ENCODE results near the gene SNX27.

SNX27 gene

DNA sequence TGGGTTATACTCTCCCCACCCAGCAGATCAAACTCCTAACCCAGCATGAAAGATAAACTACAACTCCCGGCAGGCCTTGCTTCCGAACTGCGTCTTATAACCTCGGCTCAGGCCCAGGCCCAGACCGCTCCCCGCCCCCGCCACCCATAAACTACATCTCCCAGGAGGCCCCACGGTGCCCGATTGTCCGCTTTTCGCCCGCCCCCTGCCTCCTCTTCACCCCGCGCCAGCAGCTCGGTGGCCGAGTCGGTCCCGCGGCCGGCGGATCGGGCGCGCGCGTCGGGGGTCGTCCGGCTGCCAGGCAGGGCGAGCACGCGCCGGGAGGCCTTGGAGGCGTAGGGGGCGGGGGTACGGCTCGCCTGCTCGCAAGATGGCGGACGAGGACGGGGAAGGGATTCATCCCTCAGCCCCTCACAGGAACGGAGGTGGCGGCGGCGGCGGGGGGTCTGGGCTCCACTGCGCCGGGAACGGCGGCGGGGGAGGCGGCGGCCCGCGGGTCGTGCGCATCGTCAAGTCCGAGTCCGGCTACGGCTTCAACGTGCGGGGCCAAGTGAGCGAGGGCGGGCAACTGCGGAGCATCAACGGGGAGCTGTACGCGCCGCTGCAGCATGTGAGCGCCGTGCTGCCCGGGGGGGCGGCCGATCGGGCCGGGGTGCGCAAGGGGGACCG is at the start of gene SNX27:
Gene SNX27 (plus strand): TSS at position 219 of the 669 bp plus-strand sequence. CDS start 152 bp downstream, at position 371.
- H3K27ac Mint-ChIP-seq = peak within 1 kb of the TSS; percentile 87
- peaks cover 13% of the 10 kb centered on the region for H3K27me3 Mint-ChIP-seq (ENCODE audit: low read depth)
- peak within 1 kb of the TSS; percentile 97 for H3K4me3 Mint-ChIP-seq
- H3K9me3 Mint-ChIP-seq = no peaks in the 10 kb centered on the region
- peaks cover 7% of the 10 kb centered on the region for H3K36me3 Mint-ChIP-seq (ENCODE audit: low read depth)
- peaks cover 31% of the 10 kb centered on the region for H3K4me1 Mint-ChIP-seq (ENCODE audit: low read depth)

DNA sequence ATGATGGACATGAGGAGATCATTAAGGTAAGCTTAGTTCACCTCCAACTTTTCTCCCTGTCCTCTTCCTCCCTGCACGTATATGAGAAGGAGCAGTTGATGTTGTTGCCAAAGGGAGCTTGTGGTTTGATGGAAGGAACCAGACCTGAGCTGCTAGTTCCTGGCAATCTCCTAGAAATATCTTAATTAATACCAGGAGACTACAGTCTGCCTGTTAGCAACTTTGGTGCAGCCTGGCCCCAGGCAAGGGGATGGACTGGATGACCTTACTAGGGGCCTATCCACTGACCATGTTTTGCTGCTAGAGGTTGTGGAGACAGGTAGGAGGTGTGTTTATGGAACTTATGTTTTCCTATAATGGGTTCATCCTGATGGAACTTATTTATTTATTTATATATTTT is 49.2 kb upstream of the SNX27 start:
- no peak overlapping the region for H3K27ac Mint-ChIP-seq
- H3K27me3 Mint-ChIP-seq (ENCODE audit: low read depth) = no peaks in the 10 kb centered on the region
- no peaks in the 10 kb centered on the region for H3K36me3 Mint-ChIP-seq (ENCODE audit: low read depth)
- H3K9me3 Mint-ChIP-seq = no peaks in the 10 kb centered on the region
- peaks cover 2% of the 10 kb centered on the region for H3K4me1 Mint-ChIP-seq (ENCODE audit: low read depth)
- no peak overlapping the region for H3K4me3 Mint-ChIP-seq

DNA sequence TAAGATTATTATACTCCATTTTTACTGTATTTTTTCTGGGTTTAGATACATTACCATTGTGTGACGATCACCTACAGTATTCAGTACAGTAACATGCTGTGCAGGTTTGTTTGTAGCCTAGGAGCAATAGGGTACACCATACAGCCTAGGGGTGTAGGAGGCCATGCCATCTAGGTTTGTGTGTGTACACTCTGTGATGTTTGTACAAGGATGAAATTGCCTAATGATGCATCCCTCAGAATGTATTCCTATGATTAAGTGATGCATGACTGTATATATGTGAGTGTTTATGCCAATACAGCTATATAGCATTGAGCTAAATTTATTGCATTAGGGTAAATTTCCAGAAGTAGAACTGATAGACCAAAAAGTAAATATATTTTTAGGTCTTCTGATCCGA is 48.5 kb upstream of the SNX27 start:
- H3K27me3 Mint-ChIP-seq (ENCODE audit: low read depth) = no peaks in the 10 kb centered on the region
- no peak overlapping the region for H3K4me3 Mint-ChIP-seq
- H3K4me1 Mint-ChIP-seq (ENCODE audit: low read depth) = peaks cover 5% of the 10 kb centered on the region
- peaks cover 2% of the 10 kb centered on the region for H3K36me3 Mint-ChIP-seq (ENCODE audit: low read depth)
- H3K27ac Mint-ChIP-seq = no peak overlapping the region
- no peaks in the 10 kb centered on the region for H3K9me3 Mint-ChIP-seq

DNA sequence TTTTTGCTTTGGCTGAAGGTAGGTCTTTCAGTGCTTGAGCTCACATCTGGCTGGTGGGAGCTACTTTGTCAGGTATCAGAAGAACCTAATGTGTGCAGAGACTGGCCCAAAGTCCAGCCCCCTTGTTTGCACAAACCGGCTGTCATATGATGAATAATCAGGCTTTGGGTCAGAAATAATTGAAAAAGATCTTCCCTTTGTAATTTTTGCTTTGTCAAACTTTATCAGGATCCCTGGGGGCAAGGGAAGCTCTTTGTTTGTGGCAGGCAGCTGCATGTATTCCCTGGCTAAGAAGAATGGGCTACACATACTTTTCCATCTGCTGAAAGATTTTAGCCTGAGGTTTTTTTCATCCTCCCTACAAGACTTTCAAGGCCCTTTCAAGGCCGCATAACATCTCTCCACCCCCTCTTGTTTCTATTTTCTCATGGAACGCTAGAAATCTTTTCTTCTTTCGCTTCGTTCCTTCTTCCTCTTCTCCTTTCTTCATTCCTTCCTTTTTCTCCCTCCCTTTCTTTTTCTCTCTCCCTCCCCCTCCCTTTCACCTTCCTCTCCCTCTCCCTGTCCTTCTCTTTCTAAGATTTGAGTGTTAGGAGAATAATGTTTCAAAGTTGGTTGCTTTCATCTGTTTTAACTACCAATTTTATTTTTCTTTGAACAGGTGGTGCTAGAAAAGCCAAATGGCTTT is 46.2 kb upstream of the SNX27 start:
- H3K36me3 Mint-ChIP-seq (ENCODE audit: low read depth) = peaks cover 2% of the 10 kb centered on the region
- no peaks in the 10 kb centered on the region for H3K9me3 Mint-ChIP-seq
- H3K27me3 Mint-ChIP-seq (ENCODE audit: low read depth) = no peaks in the 10 kb centered on the region
- no peak overlapping the region for H3K27ac Mint-ChIP-seq
- H3K4me3 Mint-ChIP-seq = no peak overlapping the region
- peaks cover 7% of the 10 kb centered on the region for H3K4me1 Mint-ChIP-seq (ENCODE audit: low read depth)

DNA sequence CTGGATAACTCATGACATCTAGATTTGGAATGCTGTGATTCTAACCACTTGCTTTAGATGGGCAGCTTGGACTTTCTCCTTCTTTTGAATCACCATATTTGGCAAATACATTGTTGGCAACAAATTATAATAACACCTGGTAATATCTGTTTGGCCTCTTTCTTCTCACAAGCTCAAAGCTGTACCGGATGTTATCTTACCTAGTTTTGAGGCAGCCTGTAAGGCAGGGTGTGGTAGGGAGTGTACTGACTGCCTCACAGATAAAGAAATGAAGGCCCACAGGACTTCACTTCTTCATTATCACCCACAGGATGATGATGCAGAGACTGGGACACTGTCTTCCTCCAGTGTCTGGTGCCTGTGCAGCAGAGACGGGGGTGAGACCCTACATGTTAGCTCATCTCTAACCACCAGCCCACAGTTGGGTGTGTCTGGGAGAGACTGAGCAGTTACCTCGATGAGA is 43.2 kb upstream of the SNX27 start:
- Mint-ChIP-seq H3K36me3 (ENCODE audit: low read depth) (peaks cover 2% of the 10 kb centered on the region), H3K27ac (no peak overlapping the region), H3K9me3 (no peaks in the 10 kb centered on the region), H3K4me3 (no peak overlapping the region), H3K4me1 (ENCODE audit: low read depth) (peaks cover 7% of the 10 kb centered on the region), H3K27me3 (ENCODE audit: low read depth) (no peaks in the 10 kb centered on the region)

DNA sequence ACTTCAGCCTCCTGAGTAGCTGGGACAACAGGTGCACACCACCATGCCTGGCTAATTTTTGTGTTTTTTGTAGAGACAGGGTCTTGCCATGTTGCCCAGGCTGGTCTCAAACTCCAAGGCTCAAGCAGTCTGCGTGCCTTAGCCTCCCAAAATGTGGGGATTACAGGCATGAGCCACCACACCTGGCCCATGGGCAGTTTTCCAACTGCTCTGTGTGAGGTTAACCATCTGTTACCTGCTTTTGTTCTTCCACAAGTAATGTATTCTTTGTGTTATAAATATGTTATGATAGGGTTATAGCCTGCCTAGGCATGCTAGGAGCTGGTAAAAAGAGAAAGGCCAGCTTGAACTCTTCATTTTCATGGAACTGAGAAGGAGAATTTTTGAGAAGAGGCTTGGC is 41.0 kb upstream of the SNX27 start:
- H3K9me3 Mint-ChIP-seq = no peaks in the 10 kb centered on the region
- no peaks in the 10 kb centered on the region for H3K27me3 Mint-ChIP-seq (ENCODE audit: low read depth)
- H3K4me3 Mint-ChIP-seq = no peak overlapping the region
- peaks cover 4% of the 10 kb centered on the region for H3K36me3 Mint-ChIP-seq (ENCODE audit: low read depth)
- H3K27ac Mint-ChIP-seq = no peak overlapping the region
- peaks cover 14% of the 10 kb centered on the region for H3K4me1 Mint-ChIP-seq (ENCODE audit: low read depth)

DNA sequence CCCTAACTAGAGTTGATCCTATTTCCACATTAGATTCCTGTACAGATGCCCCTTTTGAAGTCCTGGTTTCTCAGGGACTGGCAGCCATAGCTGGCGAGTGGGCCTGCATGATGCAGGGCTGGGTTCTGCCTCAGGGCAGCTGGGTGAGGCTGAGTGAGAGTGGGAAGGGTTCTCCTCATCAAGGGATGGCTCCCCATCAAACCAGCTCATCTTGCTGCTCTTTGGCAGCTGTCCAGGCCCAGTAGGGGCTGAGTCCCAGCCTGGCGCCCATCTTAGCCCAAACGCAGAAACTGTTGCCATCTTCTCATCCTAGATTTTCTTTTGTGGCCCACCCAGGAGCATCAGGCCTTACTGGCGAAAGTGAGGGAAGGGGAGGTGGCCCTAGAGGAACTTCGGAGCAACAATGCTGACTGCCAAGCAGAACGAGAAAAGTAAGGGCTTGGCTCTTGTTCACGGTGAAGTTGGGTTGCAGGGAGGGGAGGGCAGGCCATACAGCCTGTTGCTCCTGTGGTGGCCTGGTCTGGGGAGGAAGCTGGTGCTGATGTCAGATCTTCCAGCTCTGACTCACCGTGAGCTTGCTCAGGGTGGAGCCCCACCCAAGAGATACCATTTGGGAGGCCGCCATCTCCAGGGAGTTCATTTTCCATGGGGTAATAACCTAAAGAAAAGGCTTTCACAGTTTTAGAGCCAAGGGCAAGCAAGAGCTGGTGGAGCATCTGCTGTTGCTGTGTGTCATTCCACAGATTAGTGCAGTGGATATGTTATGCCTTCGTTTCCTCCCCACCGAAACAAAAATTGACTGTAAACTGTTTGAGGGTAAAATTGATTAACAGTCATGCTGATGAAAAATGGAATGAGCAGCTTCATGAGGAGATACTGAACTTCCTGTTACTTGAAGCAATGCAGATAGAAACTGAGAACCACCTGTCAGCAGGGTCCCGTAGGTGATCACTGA is 37.0 kb upstream of the SNX27 start:
- Mint-ChIP-seq H3K4me3 (no peak overlapping the region), H3K9me3 (no peaks in the 10 kb centered on the region), H3K36me3 (ENCODE audit: low read depth) (peaks cover 2% of the 10 kb centered on the region), H3K27ac (peak overlapping the region; percentile 68), H3K4me1 (ENCODE audit: low read depth) (peaks cover 10% of the 10 kb centered on the region), H3K27me3 (ENCODE audit: low read depth) (no peaks in the 10 kb centered on the region)

DNA sequence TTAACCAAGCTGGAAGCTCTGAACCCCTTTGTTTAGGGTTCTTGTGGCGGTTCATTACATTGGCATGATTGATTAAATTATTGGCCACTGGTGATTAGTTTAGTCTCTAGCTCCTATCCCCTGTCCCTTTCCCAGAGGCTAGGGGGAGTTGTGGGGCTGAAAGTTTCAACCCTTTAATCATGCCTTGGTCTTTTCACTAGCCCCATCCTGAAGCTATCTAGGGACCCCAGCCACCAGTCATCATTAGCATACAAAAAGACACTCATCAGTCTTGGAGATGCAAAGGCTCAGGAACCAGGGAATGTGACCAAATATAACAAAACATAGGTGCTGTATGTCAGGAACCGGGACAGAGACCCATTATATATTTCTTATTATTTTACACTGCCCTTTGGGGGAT is 34.7 kb upstream of the SNX27 start:
- Mint-ChIP-seq H3K27me3 (ENCODE audit: low read depth) (no peaks in the 10 kb centered on the region), H3K4me3 (no peak overlapping the region), H3K36me3 (ENCODE audit: low read depth) (peaks cover 2% of the 10 kb centered on the region), H3K27ac (no peak overlapping the region), H3K4me1 (ENCODE audit: low read depth) (peaks cover 10% of the 10 kb centered on the region), H3K9me3 (no peaks in the 10 kb centered on the region)

DNA sequence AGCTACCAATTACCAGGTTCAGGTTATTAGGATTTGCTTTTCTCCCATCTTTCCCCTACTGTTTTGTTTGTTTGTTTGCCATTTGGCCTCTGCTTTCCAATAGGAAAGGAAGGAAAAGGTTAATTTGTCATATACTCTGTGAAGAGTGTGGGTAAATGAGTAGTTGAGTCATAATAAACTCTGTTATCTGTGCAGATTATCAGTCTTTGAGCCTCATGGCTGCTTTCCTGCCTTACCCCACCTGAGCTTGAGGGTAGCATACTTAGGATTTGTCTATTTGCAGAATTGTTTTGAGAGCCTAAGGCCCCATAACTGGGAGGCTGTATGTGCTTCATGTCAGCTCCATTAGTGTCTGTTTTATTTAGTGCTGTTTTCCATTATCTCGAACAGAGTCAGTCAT is 32.9 kb upstream of the SNX27 start:
- Mint-ChIP-seq H3K4me3 (no peak overlapping the region), H3K4me1 (ENCODE audit: low read depth) (peaks cover 10% of the 10 kb centered on the region), H3K9me3 (no peaks in the 10 kb centered on the region), H3K27me3 (ENCODE audit: low read depth) (no peaks in the 10 kb centered on the region), H3K27ac (no peak overlapping the region), H3K36me3 (ENCODE audit: low read depth) (peaks cover 2% of the 10 kb centered on the region)

DNA sequence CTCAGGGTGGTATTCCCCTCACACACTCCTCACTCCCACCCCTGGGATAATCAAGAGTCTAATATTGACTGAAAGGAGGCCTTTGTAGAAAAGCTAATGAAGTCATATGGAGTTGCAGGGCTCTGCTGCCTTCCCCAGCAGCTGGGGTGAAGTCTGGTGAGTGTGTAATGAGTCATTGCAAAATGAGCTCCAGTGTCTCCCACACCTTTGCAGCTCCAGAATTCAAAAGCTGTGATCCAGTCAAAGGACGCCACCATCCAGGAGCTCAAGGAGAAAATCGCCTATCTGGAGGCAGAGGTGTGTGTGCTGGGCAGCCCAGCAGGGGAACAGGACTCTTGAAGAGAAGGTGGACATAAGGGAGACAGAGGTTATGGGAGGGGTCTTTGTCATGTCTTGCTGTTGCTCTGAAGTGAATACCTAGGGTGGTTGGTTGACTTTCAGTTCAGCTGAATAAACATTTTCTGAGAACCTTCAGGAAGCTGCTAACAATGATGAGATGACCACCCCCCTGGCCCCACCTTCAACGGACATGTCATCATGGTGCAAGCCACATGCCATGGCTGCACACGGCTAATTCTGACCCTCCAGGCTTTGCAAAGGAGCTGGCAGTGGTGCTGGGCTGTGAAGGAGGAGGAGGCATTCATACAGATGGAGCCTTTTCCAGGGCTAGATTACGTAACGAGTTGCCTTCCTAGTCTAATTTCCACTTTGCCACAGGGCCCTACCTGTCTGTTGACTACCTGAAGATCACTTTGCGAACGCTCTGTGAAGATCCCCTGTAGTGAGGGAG is 32.2 kb upstream of the SNX27 start:
- peaks cover 8% of the 10 kb centered on the region for H3K4me1 Mint-ChIP-seq (ENCODE audit: low read depth)
- H3K4me3 Mint-ChIP-seq = no peak overlapping the region
- H3K9me3 Mint-ChIP-seq = no peaks in the 10 kb centered on the region
- no peaks in the 10 kb centered on the region for H3K27me3 Mint-ChIP-seq (ENCODE audit: low read depth)
- H3K36me3 Mint-ChIP-seq (ENCODE audit: low read depth) = no peaks in the 10 kb centered on the region
- no peak overlapping the region for H3K27ac Mint-ChIP-seq

DNA sequence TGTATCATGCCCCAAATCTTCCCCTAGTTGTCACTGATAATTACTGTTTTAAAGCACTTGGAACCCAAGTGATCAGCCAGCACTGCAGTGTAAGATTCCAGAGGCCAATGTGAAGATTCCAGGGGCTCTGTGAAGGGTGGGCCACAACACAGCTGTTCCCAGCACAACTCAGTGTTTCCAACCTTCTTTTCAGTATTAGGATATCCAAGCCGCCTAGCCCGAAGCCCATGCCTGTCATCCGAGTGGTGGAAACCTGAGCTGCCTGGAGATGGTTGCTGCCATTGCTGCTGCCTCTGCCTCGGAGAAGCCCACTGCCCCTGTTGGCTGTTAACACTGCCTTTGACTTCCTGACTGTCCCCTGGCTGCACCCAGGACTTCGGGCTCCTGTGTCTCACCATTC is 30.4 kb upstream of the SNX27 start:
- no peaks in the 10 kb centered on the region for H3K36me3 Mint-ChIP-seq (ENCODE audit: low read depth)
- H3K4me3 Mint-ChIP-seq = no peak overlapping the region
- H3K9me3 Mint-ChIP-seq = no peaks in the 10 kb centered on the region
- no peaks in the 10 kb centered on the region for H3K27me3 Mint-ChIP-seq (ENCODE audit: low read depth)
- peaks cover 4% of the 10 kb centered on the region for H3K4me1 Mint-ChIP-seq (ENCODE audit: low read depth)
- H3K27ac Mint-ChIP-seq = no peak overlapping the region

DNA sequence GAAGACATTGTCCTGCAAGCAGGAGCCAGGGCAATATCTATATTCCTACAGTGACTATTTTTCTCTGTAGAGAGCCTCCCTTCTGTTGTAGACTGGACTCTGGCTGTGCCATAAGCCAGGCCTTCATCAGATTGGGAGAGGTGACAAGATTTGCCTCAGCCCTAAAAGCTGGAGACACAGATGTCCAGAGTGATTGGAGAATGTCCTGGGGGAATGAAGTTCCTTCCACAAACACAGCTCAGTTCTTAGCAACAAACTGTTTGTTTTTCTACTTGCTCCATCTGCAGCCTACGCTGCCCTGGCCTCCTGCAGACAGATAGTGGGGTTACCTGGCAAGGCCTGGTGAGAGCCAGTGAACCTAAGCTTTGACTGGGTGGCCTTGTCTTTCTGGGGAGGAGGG is 29.9 kb upstream of the SNX27 start:
- Mint-ChIP-seq H3K9me3 (no peaks in the 10 kb centered on the region), H3K4me3 (no peak overlapping the region), H3K27ac (no peak overlapping the region), H3K36me3 (ENCODE audit: low read depth) (no peaks in the 10 kb centered on the region), H3K4me1 (ENCODE audit: low read depth) (peaks cover 4% of the 10 kb centered on the region), H3K27me3 (ENCODE audit: low read depth) (no peaks in the 10 kb centered on the region)

DNA sequence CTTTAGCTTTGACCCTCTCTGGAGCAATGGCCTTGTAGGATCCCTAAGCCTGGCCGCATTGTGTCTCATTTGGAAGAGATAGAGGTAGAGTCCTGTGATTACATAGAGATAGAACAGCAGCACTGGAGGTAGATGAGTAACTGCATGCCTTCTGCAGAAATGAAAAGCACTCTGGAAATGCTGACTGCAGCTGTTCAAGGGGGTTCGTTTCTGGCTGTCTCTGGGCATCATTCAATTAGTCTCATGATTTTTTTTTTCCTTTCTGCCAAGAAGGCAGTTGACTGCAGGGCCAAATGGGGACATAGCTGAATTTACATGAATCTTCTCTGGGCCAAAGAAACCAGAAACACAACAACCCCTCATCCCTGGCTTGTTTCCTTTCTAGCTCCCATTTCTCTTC is 28.1 kb upstream of the SNX27 start:
- H3K27me3 Mint-ChIP-seq (ENCODE audit: low read depth) = peaks cover 4% of the 10 kb centered on the region
- H3K4me3 Mint-ChIP-seq = no peak overlapping the region
- H3K9me3 Mint-ChIP-seq = no peaks in the 10 kb centered on the region
- peaks cover 3% of the 10 kb centered on the region for H3K4me1 Mint-ChIP-seq (ENCODE audit: low read depth)
- H3K27ac Mint-ChIP-seq = no peak overlapping the region
- no peaks in the 10 kb centered on the region for H3K36me3 Mint-ChIP-seq (ENCODE audit: low read depth)

DNA sequence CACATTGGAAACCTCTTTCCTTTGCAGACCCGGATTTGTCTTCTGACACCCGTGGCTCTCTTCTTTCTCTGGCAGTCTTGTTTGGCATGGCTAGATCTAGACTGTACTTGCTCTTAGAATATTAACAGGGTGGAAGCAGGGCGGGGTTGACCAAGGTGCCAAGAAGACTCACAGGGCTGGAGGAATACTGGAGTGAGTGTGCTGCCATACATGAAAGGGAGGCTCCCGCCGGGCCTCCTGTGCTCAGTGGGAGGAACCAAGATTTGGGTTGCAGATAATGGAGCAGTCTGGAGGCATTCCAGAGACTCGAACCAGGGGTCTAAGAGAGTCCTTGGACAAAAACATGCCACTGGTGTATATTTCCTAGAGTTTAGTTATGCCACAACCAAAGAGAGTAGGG is 27.6 kb upstream of the SNX27 start:
- Mint-ChIP-seq H3K4me3 (no peak overlapping the region), H3K9me3 (no peaks in the 10 kb centered on the region), H3K4me1 (ENCODE audit: low read depth) (no peaks in the 10 kb centered on the region), H3K36me3 (ENCODE audit: low read depth) (no peaks in the 10 kb centered on the region), H3K27me3 (ENCODE audit: low read depth) (peaks cover 8% of the 10 kb centered on the region), H3K27ac (no peak overlapping the region)

All from T-helper 1 cell treated with Interleukin-12 subunit alpha and Interleukin-12 subunit beta and Interleukin-4 antibody, amounts not matched to agents 30 μg/mL and 1 μg/mL, for 36 hours (primary cell).